HT-29 (cell line): Measurements from ENCODE around the gene DEFB129. TPM values are rescaled to one million over a fixed set of nuclear protein-coding genes. Genes with fewer than 3 reads are reported as not detected.
"Not testable (repeated sequence)": the region's sequence is repeated elsewhere in the genome, so short reads cannot be mapped to it uniquely, and the experiment has no call there.

ENCODE experiments used
- DNase-seq: peaks from one replicate; pipeline ENCODE4 v3.0.0-alpha.2; 2015; ENCODE audit warnings: low spot score
- total RNA-seq: library from RNA; depleted of rRNA; stranded (reverse); fragments of >200 nt; shearing (Covaris generic); gene quantifications from 2 replicates; pipeline ENCODE4 v1.2.3, GENCODE V29; 2014; rRNA removed

DEFB129 gene, protein sequence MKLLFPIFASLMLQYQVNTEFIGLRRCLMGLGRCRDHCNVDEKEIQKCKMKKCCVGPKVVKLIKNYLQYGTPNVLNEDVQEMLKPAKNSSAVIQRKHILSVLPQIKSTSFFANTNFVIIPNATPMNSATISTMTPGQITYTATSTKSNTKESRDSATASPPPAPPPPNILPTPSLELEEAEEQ
- total RNA-seq = not detected in 2 replicates

GRCh38 chr20:226958-227357, at the start of gene DEFB129:
Gene DEFB129 (plus strand): TSS chr20:227258. CDS start chr20:227289, 31 bp downstream.
- DNase-seq = no peak

GRCh38 chr20:184288-184687, 42.8 kb upstream of the DEFB129 start:
- DNase-seq = no peak

DNA sequence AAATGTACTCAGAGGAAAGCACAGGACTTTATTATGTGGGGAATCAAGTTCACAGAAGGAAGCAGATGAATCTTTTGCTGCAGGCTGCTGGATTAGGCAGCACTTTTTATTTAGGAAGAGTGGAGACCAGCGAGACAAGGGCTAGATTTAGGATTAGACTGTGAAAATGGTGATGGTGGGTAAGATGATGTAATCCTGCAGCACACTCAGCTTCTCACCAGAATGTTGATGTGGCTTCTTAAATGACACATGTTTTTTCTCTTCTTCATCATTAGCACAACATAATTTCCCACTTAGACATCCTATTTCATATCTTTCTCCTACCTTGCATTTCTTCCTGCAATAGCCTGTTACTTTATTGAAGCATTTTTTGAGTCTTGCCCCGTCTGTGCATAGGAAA, 39.3 kb upstream of the DEFB129 start:
- DNase-seq = no peak

DNA sequence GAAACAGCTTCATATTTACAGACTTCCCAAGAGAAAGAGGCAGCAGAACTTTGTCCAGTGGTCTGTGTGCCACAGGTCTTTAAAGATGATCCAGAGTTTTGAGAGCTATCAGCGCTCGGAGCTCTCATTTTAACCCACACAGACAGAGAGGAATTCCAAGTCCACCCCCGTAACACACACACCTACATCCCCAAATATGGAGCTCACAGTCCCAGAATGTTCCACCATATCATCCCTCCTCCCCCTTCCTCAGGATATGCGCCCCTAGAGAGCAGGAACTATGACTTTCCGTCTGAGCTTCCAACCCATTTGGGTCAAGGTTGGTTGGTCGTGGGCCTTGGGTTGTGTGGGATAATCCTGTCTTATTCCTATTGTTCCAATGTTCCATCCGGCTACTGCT, 37.4 kb upstream of the DEFB129 start, which contains the start of gene DEFB128:
Gene DEFB128, minus strand, starts transcription at position 101 of the 400 bp plus-strand sequence. Its CDS starts 88 bp downstream, at position 13.
- DNase-seq = no peak

- DNase-seq = no peak
Observed at GRCh38 chr20:198225-198624, 28.8 kb upstream of the DEFB129 start.

DNA sequence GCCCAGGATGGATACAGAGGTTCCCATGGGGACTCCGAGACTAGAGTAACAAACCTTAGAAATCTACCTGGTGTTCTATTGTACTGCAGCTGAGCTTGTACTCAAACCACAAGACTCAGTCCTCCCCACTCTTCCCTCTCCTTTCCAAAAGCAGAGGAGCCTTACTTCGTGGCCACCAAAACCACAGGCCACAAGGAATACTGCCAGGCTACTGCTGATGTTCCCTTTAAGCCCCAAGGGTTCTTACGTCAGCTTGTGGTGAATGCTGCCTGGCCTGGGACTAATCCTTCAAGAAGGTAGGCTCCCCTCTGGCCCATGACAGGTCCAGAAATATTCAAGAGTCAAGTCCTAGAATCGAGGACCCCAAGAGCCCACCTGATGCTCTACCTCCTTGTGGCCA, 27.1 kb upstream of the DEFB129 start:
- DNase-seq = no peak

DNA sequence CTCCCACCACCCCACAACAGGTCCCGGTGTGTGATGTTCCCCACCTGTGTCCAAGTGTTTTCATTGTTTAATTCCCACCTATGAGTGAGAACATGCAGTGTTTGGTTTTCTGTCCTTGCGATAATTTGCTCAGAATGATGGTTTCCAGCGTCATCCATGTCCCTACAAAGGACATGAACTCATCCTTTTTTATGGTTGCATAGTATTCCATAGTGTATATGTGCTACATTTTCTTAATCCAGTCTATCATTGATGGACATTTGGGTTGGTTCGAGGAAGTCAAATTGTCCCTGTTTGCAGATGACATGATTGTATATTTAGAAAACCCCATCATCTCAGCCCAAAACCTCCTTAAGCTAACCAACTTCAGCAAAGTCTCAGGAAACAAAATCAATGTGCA, 23.4 kb upstream of the DEFB129 start:
- not testable (repeated sequence) for DNase-seq

DNA sequence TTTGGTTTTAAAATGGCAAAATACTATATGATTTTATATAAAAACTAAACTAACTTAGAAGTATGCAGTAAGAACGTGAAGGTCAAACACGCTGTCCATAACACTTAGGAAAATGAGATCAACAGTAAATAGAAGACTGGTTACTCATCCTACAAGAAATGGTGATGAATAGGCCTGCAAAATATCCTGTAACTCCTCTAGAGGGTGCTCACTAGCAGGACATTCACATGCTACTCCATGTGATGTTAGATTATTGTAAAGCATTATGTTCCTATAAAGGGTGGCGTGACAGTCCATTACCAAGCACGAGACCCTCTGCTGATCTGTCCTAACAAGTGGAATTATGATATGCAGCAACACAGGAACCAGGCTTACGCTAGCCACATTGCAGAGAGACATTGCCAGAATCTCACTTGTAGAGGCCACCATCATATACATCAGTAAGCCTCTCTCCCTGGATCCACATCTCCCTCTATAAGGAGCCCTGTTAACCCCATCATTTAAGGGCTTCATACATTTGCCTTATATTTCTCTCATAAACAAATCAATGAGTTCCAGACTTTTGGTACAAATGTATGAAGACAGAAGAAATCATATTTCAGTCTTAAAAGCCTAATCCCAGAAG, 18.0 kb upstream of the DEFB129 start:
- peak; percentile 49 for DNase-seq

DNA sequence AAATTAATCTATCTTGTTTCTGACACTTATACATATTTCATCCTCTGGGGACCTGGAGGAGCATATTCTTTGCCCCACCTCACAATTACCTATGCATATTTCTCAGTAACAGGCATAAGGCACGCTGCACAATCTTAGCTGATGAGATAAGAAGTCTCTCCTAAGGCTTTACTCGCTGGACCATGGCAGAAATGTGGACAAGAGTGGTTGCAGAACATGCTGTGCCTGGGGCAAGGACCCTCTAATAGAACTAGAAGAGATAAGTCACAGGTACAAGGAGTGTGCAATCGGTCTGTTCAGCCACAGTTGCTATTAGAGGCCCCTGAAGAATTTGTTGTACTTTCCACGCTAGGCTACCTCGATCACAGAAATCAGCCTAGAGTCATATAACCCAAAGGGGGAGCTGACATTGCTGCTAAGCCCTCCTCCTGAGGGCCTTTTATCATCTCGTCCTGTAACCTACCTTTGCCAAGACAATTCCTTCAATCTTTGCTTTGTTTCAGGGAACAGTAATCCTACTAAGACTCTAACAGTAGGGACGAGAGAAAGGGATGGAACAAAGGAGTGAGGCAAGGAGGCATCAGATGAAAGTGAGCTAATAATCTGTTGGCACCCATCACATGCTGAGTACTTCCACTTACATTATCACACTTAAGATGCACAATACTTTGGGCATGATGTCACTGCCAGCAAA, 16.1 kb upstream of the DEFB129 start:
- no peak for DNase-seq

- no peak for DNase-seq
Observed at GRCh38 chr20:214383-214782, 12.7 kb upstream of the DEFB129 start.

- DNase-seq = no peak
Observed at GRCh38 chr20:215796-216195, 11.3 kb upstream of the DEFB129 start.

- no peak for DNase-seq
Observed at GRCh38 chr20:217266-217665, 9.8 kb upstream of the DEFB129 start.

GRCh38 chr20:219290-220115, 7.6 kb upstream of the DEFB129 start:
- DNase-seq = peak; percentile 38

DNA sequence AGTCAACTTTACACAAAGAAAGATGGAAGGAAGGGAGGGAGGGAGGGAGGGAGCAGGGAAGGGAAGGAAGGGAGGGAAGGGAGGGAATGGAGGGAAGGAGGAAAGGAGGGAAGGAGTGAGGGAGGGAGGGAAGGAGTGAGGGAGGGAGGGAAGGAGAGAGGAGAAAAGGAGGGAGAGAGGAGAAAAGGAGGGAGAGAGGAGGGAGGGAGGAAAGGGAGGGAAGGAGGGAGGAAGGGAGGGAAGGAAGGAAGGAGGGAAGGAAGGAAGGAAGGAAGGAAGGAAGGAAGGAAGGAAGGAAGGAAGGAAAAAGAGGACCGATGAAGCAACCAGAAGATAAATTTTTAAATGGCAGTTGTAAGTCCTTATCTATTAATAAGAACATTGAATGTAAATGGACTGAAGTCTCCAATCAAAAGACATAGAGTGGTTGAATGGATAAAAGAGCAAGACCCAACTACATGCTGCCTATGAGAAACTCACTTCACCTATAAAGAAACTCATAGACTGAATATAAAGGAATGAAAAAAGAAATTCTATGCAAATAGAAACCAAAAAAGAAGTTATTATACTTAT, 5.7 kb upstream of the DEFB129 start:
- no peak for DNase-seq

DNA sequence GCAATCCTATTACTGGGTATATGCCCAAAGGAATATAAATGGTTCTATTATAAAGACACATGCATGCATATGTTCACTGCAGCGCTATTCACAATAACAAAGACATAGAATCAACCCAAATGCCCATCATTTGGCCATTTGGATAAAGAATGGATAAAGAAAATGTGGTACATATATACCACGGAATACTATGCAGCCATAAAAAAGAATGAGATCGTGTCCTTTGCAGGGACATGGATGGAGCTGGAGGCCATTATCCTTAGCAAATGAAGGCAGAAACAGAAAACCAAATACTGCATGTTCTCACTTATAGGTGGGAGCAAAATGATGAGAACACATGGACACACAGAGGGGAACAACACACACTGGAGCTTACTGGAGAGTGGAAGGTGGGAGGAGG, 1.2 kb upstream of the DEFB129 start:
- DNase-seq = not testable (repeated sequence)

DNA sequence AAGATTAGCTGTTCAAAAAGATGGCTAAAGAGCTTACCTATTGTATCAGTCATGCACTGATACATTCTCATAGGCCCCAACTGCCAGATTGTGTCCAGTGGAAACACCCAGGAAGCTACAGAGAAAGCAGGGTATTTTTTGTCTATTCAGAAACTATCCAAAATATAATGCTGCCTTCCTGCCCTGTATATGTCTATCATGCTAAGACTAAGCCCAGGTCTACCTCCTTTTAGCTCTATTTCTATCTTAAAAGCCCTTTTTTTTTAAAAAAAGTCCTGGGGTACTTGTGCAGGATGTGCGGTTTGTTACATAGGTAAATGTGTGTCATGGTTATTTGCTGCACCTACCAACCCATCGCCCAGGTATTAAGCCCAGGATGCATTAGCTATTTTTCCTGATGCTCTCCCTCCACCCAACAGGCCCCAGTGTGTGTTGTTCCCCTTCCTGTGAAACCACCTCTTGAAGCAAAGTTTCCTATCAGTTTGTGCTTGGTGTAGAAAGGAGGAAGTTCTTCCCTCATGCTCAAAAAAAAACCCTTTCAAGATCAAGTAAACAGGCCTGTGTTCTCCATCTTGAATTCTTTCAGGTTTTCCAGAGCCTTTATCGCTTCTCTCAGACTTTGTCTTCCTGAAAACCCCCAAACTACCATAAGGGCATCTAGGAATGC, 514 bp downstream of the DEFB129 start:
- no peak for DNase-seq

- peak; percentile 7 for DNase-seq
Observed at GRCh38 chr20:235891-236290, 8.8 kb downstream of the DEFB129 start.

- DNase-seq = no peak
Observed at GRCh38 chr20:237489-237888, 10.4 kb downstream of the DEFB129 start.

DNA sequence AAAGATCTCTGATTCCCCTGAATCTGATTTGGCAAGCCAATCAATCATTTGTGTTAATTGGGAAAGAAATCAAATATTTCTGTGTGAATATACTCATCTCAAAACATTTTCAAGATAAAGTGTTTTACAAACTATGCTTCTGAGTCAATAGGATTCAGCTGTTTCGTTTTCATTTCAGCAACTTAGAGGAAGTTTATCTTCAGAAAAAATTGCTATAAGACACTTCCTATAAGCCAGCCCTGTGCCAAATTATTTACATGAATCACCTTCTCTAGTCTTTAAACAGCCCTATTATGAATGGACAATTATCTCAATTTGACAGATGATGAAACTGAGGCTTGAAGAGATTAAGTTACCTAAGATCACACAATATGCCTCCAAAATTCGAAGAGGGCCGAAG, 10.9 kb downstream of the DEFB129 start:
- DNase-seq = no peak

GRCh38 chr20:242905-243304, 15.8 kb downstream of the DEFB129 start:
- no peak for DNase-seq

DNA sequence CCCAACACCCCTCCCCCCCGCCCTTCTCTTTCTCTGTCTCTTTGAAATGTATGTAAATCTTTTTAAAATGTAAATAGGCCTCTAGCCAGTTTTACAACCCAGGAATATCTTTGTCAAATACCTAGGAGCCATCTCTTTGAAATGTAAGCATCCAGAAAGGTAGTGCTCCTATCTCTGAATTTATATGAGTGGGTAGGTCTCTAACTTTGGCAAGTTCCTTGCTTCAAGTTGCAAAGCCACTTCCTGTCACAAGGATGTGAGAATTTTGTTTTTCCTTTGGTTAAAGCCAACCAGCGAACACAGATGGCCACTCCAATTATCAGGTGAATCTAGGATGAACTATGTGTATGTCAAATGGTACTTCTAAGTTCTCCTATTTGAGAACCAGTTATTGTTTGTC, 24.3 kb downstream of the DEFB129 start:
- no peak for DNase-seq
